ENCODE measurements around the gene SV2A. TPM values are rescaled to one million over a fixed set of nuclear protein-coding genes. Genes with fewer than 3 reads are reported as not detected.

SV2A gene
- total RNA-seq, 1 experiment from 2014 or later, result 47.1 TPM

DNA sequence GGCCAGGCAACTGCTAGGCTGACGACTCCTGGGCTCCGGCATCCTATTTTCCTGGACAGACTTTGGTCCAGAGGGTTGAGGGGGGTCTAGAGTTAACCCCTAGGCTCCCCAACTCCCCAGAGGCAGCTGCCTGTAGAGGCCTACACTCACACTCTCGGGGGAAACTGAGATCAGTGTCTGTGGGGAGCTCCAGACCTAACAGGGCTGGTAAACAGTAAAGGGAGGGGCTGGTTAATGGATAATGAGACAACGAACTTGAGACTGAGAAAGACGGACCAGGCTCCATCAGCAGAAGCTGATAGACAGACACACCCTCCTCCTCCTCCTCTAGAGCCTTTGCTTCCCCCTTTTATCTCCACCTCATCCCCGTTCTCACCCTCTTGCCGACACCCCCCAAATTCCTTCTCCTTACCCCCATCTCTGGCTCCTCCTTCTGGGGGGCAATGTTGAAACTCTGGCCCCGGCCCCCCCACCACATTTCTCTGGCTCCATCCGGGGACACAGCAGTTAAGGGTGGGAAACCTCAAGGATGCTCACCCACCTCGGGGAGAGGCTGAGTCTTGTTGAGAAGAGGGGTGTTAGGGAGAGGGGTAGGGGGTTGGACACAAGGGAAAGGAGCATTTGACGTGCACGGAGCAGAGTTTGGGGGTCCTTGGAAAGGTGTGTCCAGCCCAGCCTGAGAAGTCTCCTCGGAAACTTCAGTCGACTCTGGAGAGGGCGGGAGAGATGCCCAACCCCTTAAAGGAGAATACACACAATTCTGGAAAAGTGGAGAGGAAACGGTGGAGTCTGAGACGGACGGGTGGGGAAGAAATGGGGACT lies 18.7 kb upstream of the SV2A start, which contains the start of gene MTMR11 (continued):
- TF ChIP-seq, protein P1, sequence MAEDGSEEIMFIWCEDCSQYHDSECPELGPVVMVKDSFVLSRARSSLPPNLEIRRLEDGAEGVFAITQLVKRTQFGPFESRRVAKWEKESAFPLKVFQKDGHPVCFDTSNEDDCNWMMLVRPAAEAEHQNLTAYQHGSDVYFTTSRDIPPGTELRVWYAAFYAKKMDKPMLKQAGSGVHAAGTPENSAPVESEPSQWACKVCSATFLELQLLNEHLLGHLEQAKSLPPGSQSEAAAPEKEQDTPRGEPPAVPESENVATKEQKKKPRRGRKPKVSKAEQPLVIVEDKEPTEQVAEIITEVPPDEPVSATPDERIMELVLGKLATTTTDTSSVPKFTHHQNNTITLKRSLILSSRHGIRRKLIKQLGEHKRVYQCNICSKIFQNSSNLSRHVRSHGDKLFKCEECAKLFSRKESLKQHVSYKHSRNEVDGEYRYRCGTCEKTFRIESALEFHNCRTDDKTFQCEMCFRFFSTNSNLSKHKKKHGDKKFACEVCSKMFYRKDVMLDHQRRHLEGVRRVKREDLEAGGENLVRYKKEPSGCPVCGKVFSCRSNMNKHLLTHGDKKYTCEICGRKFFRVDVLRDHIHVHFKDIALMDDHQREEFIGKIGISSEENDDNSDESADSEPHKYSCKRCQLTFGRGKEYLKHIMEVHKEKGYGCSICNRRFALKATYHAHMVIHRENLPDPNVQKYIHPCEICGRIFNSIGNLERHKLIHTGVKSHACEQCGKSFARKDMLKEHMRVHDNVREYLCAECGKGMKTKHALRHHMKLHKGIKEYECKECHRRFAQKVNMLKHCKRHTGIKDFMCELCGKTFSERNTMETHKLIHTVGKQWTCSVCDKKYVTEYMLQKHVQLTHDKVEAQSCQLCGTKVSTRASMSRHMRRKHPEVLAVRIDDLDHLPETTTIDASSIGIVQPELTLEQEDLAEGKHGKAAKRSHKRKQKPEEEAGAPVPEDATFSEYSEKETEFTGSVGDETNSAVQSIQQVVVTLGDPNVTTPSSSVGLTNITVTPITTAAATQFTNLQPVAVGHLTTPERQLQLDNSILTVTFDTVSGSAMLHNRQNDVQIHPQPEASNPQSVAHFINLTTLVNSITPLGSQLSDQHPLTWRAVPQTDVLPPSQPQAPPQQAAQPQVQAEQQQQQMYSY (CRISPR knock-in tag; IDR thresholded peaks at IDR 0.05), result peak; percentile 51; the same call in 1 of the 2 replicates

DNA sequence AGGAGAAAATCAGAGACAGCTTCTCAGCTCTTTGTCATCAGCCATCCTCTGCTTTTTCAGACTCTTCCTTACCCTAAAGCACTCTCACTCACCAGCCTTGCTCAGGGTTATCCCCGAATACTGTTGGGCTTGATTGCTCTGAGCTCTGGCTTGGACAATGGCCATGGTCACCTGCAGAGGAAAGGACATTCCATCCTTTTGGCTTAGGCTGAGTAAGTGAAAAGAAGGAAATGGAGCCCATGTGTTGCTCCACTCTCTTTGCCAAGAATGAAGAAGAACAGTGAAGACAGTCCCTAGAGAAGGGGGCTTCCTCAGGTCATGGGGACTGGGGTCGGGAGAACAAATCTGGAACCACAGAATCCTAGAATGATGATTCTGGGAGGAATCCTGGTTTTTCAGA lies 16.7 kb upstream of the SV2A start:
- Mint-ChIP-seq H3K9me3 (no peaks in the 10 kb centered on the region), H3K27ac (no peak overlapping the region), H3K4me1 (peaks cover 36% of the 10 kb centered on the region), H3K27me3 (ENCODE audit: low read depth) (no peaks in the 10 kb centered on the region; the same call in 1 of the 2 replicates), H3K36me3 (no peaks in the 10 kb centered on the region), H3K4me3 (no peak overlapping the region)
- CTCF ChIA-PET, result no interaction called here
- ATAC-seq (no peak), DNase-seq (ENCODE audit: low spot score) (no peak)
- TF ChIP-seq CBFB (CRISPR knock-in tag; IDR thresholded peaks at IDR 0.05; ENCODE audit: low read depth) (no peak), ELF4 (CRISPR knock-in tag; IDR thresholded peaks at IDR 0.05; ENCODE audit: low read depth) (no peak), ZNF317 (CRISPR knock-in tag; IDR thresholded peaks at IDR 0.05; ENCODE audit: borderline replicate concordance, low read depth) (no peak), KAT7 (CRISPR knock-in tag; IDR thresholded peaks at IDR 0.05; ENCODE audit: borderline replicate concordance) (no peak), MYBL2 (CRISPR knock-in tag; IDR thresholded peaks at IDR 0.05) (no peak), ZNF416 (CRISPR knock-in tag; IDR thresholded peaks at IDR 0.05) (no peak), SMAD4 (CRISPR knock-in tag; IDR thresholded peaks at IDR 0.05) (no peak), EMX1 (CRISPR knock-in tag; IDR thresholded peaks at IDR 0.05) (no peak), ESRRA (CRISPR knock-in tag; IDR thresholded peaks at IDR 0.05; ENCODE audit: borderline replicate concordance) (no peak), TCF7 (CRISPR knock-in tag; IDR thresholded peaks at IDR 0.05; ENCODE audit: low read depth) (no peak), ZNF138 (CRISPR knock-in tag; conservative IDR thresholded peaks at IDR 0.05) (no peak), ZNF219 (CRISPR knock-in tag; IDR thresholded peaks at IDR 0.05; ENCODE audit: borderline replicate concordance) (no peak)
- TF ChIP-seq, protein P2, sequence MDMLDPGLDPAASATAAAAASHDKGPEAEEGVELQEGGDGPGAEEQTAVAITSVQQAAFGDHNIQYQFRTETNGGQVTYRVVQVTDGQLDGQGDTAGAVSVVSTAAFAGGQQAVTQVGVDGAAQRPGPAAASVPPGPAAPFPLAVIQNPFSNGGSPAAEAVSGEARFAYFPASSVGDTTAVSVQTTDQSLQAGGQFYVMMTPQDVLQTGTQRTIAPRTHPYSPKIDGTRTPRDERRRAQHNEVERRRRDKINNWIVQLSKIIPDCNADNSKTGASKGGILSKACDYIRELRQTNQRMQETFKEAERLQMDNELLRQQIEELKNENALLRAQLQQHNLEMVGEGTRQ (CRISPR knock-in tag; IDR thresholded peaks at IDR 0.05), result no peak
- TF ChIP-seq, protein P1 (CRISPR knock-in tag; IDR thresholded peaks at IDR 0.05), result no peak
- TF ChIP-seq, protein P3, sequence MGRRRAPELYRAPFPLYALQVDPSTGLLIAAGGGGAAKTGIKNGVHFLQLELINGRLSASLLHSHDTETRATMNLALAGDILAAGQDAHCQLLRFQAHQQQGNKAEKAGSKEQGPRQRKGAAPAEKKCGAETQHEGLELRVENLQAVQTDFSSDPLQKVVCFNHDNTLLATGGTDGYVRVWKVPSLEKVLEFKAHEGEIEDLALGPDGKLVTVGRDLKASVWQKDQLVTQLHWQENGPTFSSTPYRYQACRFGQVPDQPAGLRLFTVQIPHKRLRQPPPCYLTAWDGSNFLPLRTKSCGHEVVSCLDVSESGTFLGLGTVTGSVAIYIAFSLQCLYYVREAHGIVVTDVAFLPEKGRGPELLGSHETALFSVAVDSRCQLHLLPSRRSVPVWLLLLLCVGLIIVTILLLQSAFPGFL (CRISPR knock-in tag; IDR thresholded peaks at IDR 0.05; ENCODE audit: borderline replicate concordance), result no peak
- TF ChIP-seq, protein P4, sequence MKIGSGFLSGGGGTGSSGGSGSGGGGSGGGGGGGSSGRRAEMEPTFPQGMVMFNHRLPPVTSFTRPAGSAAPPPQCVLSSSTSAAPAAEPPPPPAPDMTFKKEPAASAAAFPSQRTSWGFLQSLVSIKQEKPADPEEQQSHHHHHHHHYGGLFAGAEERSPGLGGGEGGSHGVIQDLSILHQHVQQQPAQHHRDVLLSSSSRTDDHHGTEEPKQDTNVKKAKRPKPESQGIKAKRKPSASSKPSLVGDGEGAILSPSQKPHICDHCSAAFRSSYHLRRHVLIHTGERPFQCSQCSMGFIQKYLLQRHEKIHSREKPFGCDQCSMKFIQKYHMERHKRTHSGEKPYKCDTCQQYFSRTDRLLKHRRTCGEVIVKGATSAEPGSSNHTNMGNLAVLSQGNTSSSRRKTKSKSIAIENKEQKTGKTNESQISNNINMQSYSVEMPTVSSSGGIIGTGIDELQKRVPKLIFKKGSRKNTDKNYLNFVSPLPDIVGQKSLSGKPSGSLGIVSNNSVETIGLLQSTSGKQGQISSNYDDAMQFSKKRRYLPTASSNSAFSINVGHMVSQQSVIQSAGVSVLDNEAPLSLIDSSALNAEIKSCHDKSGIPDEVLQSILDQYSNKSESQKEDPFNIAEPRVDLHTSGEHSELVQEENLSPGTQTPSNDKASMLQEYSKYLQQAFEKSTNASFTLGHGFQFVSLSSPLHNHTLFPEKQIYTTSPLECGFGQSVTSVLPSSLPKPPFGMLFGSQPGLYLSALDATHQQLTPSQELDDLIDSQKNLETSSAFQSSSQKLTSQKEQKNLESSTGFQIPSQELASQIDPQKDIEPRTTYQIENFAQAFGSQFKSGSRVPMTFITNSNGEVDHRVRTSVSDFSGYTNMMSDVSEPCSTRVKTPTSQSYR (CRISPR knock-in tag; IDR thresholded peaks at IDR 0.05), result no peak
- POLR2A ChIA-PET, result no interaction called here
